LHCN-M2 (cell line): ENCODE results near the gene ZNF775. TPM values are rescaled to one million over a fixed set of nuclear protein-coding genes. Genes with fewer than 3 reads are reported as not detected.
A peak's percentile ranks its signal among the peaks of the same experiment; 100 is the strongest.

Experiments
- DNase-seq: peaks from one replicate; pipeline ENCODE4 v3.0.0-alpha.2; 2012; ENCODE audit warnings: low read depth
- total RNA-seq: library from RNA; depleted of rRNA; stranded (reverse); fragments of >200 nt; gene quantifications from 2 replicates; pipeline ENCODE4 v1.2.3, GENCODE V29; 2014

Gene ZNF775
- total RNA-seq, 1 experiment from 2014 or later, result 15.1 TPM

- DNase-seq, result no peak
Measured at GRCh38 chr7:150412016-150412415, 32.9 kb downstream of the ZNF775 start.

- no peak for DNase-seq
Measured at GRCh38 chr7:150412518-150413488, 33.7 kb downstream of the ZNF775 start.

- no peak for DNase-seq
Measured at GRCh38 chr7:150413640-150414081, 34.5 kb downstream of the ZNF775 start.

GRCh38 chr7:150415161-150416153 is 36.3 kb downstream of the ZNF775 start:
- no peak for DNase-seq

GRCh38 chr7:150417239-150417638 is 38.1 kb downstream of the ZNF775 start:
- no peak for DNase-seq

GRCh38 chr7:150417863-150418262 is 38.7 kb downstream of the ZNF775 start:
- DNase-seq, result no peak

- DNase-seq, result no peak
Measured at GRCh38 chr7:150420242-150420641, 41.1 kb downstream of the ZNF775 start.

GRCh38 chr7:150420987-150421674 is 42.0 kb downstream of the ZNF775 start:
- DNase-seq, result peak; percentile 80

GRCh38 chr7:150421831-150422230 is 42.7 kb downstream of the ZNF775 start:
- no peak for DNase-seq

GRCh38 chr7:150425670-150426069 is 46.5 kb downstream of the ZNF775 start:
- no peak for DNase-seq

- peak; percentile 99 for DNase-seq
Measured at GRCh38 chr7:150428671-150429451, 49.7 kb downstream of the ZNF775 start.

- no peak for DNase-seq
Measured at GRCh38 chr7:150429699-150430098, 50.6 kb downstream of the ZNF775 start.

GRCh38 chr7:150430465-150431085 is 51.4 kb downstream of the ZNF775 start:
- DNase-seq, result no peak

GRCh38 chr7:150431839-150432658 is 52.9 kb downstream of the ZNF775 start:
- no peak for DNase-seq

GRCh38 chr7:150432915-150433892 is 54.1 kb downstream of the ZNF775 start:
- DNase-seq, result no peak

- no peak for DNase-seq
Measured at GRCh38 chr7:150434240-150434639, 55.1 kb downstream of the ZNF775 start.

GRCh38 chr7:150435047-150435389 is 55.9 kb downstream of the ZNF775 start:
- no peak for DNase-seq
